GM21737 (cell line): ENCODE results near the gene ANXA6.
A peak's percentile ranks its signal among the peaks of the same experiment; 100 is the strongest.

Experiments used
- ATAC-seq: cut with Tn5 transposase; IDR thresholded peaks from one replicate; pipeline ENCODE4 v1.9.1; 2021; ENCODE audit warnings: mild to moderate bottlenecking, moderate library complexity; ENCODE audit not compliant: unreplicated experiment

ANXA6 gene

DNA sequence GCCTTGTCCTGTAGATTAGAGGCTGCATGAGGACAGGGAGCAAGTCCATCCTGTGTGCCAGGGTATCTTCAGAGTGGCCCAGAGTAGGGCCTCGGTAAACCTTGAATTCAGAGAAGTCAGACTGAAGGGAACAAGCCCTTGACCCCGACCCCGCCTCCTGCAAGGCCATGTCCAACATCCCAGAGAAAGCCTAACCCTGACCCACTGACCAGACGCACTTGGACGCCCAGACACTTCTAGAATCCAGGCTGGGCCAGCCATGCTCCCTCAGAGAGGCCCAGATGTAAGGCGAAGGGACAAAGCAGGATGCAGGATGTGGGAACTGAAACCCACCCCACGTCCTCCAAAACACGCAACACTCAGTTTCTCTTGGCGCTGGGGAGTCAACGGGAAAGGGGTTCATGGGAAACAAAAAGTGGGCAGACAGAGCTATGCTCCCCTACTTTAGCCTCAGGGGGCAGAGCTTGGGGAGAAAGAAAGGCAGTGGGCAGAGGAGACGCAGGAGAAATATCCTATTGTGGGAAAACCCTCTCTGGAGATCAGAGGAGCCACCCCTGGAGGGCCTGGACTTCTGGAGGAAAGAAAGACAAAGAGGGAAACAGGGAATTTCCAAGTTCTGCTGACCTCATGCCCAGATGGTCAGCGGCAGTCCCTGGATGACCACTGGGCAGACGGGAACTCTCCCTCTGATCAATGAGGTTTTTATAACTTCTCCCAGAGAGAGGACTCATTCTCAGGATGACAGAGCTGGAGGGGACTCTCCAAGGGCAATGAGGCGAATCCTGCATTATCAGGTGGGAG is 89.7 kb downstream of the ANXA6 start:
- ATAC-seq = no peak

DNA sequence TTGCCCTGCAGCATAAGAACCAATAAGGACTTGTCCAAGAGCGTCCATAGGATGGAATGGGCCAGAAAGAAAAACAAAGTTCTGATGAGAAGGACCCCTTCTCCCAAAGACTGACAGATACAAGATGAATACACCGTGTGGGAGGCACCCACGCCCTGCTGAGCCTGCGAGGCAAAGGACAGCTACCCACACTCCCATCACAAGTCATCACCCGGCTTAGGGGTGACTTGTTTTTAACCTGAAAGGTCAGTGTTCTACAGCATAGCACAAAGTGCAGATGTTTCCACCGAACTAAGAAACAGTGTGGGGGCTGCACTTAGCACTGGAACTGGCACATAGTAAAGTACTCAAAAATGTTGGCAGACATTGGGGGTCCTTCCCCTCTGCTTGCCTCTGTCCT is 90.7 kb downstream of the ANXA6 start:
- ATAC-seq = no peak

DNA sequence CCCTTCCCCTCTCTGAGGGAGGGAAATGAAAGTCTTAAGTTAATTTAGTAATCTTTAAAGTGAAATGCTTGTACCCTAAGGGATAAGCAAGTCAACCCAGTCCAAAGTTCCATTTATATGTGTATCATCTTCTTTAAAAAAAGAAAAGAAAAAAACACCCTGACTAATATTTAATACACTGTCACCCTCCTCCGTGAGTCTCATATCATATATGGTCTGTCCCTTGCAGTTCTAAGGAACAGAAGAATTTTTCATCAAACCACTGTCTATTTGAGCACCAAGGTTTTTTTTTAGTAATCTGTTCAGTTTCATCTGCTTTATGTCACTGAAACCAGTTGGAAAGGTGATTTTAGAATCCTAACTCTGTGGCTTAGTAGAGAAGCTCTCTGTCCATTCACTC is 92.0 kb downstream of the ANXA6 start:
- ATAC-seq = no peak

DNA sequence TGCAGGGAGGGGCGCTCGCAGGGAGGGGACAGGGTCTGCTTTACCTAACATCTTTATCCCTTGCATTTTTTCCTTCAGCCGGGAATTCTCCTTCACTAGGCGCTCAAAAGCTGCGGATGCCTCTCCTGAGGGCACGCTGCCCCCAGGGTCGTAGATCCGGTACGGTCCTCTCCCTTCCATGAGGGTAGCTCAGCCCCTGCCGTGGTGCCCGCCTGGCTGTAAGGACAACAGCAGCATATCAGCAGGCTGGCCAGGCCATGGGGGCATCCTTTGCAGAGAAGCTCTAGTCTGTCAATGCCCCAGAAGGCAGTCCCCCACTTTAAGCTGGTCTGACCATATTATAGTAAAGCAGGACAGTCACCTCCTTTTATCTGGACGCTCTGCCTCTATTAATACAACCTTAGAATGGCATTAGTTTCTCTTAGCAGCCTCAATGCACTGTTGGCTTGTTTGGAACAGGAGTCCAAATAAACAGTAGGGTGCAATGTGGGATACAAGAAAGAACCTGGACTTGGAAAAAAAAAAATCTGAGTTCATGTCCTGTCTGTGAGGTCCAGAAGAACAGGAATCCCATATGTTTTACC is 92.6 kb downstream of the ANXA6 start:
- no peak for ATAC-seq

DNA sequence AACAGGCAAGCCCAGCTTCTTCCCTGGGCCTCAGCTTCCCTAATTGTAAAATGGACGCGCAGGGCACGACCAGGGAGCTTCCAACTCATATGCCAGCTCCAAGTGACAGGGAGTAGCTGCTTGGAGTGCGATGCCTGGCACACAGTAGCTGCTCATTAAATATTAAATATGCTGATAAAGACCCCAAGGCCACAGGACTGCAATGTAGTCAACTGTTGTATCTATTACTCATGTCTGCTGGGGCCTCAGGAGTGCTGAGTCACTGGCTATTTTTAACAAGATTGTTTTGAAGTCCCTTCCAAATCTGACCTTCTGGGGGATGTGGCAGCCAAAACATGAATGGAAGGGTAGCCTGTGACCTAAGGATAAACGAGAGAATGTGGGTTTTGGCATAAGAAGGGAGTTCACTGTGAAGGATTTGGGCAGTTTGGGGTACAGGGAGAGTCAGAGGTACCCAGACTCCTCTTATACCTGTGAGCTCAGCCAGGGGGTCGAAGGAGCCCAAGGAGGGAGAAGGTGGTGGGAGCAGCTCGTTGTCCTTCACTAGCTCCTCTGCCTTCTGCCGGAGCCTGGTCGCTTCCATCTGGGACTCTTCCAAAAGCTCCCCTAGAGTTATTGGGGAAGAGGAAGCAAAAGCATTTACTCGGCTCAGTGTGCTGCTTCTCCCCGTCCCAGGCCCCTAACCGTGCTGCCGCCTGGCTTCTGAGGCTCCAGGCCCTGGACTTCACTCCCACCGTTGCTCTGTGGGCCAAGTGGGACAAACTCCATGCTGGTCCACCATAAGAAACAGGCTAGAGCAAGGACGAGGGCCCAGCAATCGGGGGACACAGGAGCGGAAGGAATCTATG is 94.2 kb downstream of the ANXA6 start:
- no peak for ATAC-seq

DNA sequence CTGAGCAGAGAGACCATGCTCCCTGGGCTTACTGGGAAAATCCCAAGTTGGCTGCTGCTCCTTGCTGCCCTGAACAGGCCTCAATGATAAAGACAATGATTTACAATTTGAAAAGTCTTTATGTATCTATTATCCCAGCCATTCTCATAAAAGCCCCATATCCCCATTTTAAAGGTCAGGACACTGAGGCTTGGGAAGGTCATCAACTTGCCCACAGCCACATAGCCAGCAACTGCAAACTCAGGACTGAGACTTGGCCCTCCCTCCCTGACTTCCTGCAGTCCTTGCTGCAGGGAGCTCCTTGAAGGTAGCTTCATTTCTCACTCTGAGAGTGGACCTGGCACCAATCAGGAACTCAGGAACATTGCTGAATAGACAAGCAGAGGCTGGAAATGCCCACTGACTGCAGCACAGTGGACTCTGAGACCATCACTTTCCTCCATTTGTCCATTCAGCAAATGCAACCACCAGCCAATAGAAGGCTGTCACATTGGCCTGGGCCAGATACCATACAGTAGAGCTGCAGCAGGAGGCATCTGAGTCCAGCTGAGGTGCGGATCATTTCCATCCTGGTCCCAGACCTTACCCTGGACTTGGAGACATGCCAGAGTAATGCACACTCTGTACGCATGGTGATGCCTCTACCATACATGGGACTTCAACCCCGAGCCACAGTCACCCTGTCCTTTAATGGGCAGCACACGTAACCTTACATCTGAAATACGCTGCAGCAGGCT is 95.0 kb downstream of the ANXA6 start:
- ATAC-seq = no peak

DNA sequence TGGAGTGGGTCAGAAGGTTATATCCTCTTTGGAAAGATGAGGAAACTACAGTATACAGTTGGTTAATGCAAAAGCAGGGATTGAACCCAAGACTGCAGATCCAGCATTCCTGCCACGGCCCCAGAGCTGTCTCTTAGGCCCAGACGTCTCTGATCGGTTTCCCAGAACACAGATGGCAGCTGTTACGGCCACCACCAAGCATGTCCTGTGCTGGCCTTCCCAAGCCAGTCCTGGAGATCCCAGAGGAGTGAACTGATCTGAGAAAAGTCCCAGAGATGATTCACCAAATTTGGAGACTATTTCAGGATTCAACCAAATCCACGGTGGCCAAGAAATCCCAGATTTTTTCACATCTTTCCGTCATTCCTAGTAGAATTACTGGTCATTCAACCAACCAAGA is 96.8 kb downstream of the ANXA6 start:
- ATAC-seq = no peak

DNA sequence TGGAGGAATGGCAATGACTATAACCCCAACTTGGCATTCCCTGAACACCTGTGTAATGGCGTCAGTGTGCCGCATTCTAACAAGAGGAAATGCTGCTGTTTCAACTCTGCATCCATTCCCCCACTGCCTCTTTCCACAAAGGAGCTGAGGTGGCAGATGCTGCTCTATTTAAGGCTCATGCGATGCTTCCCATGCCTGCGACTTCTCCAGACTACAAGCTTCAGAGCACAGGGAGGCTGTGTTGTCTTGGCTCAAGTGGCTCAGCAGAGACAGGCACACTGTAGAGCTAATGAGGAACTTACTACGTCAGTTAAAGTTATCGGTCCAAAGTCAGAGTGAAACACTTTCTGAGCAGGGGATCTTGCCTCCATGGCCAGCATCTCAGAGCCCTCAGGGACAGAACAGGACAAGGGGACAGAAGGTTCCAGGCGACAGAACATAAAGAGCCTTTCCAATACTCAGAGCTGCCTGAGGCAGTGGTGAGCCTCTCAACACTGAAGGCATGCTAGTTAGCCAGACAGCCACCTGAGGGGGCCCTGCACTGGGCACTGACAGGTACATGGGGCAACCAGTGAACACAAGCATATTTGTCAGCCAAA is 98.6 kb downstream of the ANXA6 start:
- no peak for ATAC-seq

DNA sequence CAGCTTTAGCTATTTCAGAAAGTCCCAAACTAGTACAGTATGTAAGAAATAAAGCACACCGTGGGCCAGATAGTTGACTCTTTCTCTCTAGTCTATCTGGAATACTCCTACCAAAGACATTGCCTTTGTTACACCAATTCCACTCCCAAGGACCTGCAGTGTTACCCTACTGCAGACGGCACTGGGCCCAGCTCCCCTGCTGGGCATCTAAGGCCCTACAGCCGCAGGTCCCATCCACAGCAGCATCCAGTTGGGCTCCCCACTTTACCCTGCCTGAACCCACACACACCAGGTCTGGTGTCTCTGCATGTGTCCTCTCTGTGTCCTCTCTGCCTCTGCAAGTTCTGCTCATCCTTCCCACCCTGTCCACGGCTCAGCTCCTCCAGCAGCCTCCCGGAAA is 99.3 kb downstream of the ANXA6 start:
- no peak for ATAC-seq

DNA sequence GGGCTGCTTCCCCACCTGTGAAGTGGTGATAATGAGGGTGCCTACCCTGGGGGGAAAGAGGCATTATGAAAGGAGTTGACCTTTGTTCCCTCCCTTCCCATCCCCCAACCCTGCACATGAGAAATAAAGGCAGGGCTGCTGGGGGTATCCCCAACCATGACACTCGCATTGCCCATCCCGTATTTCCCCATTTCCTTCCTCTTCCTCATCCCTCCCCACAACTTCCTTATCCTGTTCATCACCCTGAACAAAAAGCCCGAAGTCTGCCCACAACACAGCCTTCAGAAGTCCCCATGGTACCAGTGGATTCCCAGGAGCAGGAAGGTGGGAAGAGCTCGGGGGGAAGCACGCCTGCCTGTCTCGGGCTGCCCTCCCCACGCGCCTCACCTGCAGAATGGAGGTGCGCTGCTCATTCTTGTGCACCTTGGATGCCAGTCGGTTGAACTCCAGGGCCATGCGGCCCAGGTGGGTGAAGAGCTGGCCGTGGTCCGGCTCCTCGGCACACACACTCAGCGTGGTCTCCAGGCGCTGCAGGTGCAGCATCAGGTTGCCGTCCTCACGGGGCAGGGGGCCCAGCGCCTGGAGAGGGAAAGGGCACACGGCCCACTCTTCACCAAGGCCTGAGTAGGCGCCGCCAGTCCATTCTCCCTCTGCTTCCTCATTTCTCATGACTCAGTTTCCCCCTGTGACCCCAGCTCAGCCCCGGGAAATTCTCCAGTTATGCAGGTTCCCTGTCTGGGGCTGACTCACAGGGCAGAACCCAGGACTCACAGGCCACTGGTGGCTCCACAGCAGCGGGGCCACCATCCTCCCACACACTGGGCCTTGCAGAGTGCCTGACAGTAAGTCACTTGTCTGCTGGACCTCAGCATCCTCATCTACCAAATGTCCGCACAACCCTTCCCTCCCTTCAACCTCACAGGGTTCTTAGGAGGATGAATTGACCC is 100.9 kb downstream of the ANXA6 start:
- ATAC-seq = no peak

DNA sequence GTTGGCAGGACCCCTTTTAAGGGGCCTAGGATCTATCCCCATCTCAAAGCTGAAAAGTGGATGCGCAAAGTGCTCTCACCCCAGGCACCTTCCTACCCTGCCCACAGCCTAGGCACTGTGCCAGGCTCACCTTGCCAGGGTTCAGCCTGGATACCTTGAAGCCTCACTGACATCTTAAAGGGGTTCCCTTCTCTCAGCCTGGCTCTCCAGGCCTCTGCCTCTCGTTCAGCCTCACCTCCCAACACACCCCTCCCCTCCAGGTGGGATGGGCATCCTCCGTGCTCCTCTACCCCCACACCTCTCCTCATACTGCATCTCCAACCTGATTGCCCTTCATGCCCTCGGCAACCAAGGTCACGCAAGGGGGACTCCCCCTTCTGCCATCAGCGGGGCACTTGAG is 102.2 kb downstream of the ANXA6 start:
- no peak for ATAC-seq

DNA sequence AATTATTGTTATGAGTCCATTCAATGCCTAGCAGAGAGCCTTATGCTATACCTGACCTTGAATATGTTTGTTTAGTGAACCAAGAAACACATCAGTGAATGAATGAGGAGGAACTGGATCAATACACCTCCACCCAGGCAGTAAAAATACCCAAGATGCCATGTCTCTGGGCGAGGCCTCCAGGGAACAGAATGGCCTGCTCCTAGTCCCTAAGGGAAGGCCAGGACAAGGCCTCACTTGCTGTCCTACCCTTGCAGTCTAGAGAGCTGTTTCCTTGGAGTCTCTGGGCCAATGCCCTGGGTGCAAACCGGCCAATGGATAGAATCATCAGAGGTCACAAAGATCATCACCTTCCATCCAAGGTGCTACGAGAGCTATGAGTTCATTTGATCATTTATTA is 102.9 kb downstream of the ANXA6 start:
- no peak for ATAC-seq

DNA sequence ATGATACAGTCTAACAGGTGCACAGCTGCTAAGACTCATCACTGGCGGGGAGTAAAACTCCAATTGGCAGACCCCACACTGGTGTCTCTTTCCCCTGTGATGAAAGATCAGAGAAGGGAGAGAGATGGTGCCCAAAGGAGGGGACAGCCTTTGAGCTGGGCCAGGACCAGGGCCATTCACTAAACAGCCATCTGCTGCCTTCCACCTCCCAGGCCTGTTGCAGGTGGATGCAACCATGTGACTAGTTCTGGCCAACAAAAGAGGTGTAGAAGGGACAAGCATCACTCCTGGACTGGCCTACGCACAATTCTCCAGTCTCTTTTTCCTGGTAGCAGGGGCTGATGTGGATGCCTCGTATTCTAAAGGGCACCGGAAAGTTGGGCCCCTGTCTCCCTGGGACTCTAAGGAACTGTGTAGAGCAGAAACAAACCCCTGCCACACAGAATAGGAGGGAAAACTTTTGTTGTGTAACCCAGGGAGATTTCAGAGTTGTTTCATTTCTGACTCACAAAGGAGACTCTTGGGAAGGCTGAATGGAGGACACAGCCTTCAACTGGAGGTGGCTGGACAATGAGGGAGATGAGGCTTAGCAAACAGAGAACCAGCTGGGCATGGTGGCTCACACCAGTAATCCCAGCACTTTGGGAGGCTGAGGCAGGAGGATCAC is 103.7 kb downstream of the ANXA6 start:
- no peak for ATAC-seq

DNA sequence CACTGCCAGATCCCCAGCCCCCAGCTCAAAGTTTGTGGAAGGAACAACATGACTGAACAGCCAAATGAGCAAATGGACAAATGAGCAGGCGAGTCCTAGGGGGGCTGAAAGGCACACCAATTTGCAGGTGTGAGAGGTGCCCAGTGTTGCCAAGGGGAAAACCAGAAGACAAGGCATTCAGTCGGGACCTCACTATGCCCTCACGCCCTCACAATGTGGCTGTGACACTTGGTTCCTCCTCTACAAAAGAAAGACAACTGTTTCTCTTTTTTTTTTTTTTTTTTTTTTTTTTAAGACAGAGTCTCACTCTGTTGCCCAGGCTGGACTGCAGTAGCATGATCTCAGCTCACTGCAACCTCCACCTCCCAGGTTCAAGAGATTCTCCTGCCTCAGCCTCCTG is 104.7 kb downstream of the ANXA6 start:
- ATAC-seq = no peak

DNA sequence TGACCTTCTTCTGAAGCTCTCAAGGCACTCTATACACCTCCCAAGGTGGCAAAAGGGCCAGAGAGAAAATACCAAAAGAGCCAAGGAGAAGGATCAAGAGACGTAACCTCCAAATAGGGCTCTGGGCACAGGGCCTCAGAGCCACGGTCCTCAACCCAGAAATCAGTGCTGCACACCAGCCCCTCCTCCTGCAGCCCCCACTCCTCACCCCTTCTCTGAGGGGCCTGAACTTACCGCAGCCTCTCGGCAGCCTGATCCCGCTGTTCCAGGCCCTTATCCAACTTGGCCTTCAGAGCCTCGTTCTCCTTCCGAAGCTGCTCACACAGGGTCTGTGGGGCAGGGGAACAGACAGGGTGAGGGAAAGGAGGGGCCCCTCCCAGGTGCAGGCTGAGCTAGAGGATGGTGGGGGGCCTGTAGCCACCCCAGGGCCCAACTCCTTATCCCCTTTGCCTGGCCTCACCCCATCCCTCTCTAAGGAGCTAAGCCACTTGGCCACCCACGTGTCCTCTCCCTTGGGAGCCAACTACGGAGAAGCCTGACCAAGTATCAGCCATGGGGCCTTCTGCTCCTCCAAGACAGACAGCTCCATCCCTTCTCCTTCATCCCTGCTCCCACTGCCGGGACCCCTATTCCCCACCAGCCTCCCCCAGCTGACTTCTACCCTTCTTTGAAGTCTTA is 105.5 kb downstream of the ANXA6 start:
- ATAC-seq = no peak

DNA sequence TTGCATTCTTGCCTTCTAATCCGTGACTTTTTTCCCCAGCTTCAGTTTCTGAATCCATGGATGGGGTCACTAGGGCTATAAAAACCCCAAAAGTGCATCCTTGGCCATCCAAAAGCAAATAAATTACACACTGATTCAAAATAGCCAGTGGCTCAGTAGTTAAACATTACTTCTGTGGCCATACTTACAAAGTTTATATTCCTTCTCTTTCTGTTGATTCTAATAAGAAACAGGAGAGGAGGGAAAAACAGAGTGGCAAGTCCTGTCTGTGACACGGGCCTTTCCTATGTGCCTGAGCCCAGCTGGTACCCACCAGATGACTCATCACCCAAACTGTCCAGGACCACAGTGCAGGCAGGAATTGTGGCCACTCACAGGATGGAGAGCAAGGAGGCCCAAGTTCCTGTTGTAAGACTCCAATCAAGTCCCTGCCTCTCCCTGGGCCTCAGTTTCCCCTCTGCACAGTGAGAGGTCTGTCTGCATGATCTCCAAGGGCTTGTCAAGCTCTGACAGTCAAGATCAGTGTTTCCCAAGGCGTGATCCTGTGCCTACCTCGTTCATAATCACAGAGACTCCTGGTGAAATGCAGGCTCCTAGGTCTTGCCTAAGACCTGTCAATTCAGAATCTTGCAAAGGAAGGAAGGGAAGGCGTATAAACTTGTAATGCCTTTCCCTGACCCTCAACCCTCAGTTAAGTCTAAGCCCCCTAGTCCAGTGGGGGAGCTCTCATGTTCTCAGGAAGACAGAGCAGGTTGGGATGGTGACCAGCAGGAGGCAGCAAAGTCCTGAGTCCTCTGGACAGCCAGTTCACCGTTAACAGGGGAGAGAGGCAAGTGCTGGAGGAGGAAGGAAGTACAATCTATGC is 106.3 kb downstream of the ANXA6 start:
- ATAC-seq = peak; percentile 69
